Uterus (tissue), 4 donors: Measurements from ENCODE around the gene TLCD3B. TPM values are rescaled to one million over a fixed set of nuclear protein-coding genes. Genes with fewer than 3 reads are reported as not detected.

Experiments used
- DNase-seq, 2 donors: peaks; one replicate each; pipeline ENCODE4 v3.0.0-alpha.2; 2019 to 2020
- H3K27ac ChIP-seq, 2 donors: fragments of 200-600 bp; sonication (generic); 1 replicate in 1 of 2; 2 replicates in 1 of 2; pipeline ENCODE4 v1.5.1; 2016 to 2018
- H3K27me3 ChIP-seq, 2 donors: fragments of 200-600 bp; sonication (generic); one replicate each; pipeline ENCODE4 v1.5.1; 2018 to 2019; ENCODE audit warnings: control low read depth in 1 of 2
- H3K36me3 ChIP-seq, 2 donors: fragments of 200-600 bp; sonication (generic); one replicate each; pipeline ENCODE4 v1.5.1; 2019; ENCODE audit warnings: control low read depth in 1 of 2
- H3K4me1 ChIP-seq, 2 donors: fragments of 200-600 bp; sonication (generic); one replicate each; pipeline ENCODE4 v1.5.1; 2018 to 2019; ENCODE audit warnings: control low read depth in 1 of 2
- H3K4me3 ChIP-seq, 2 donors: fragments of 200-600 bp; sonication (generic); 1 replicate in 1 of 2; 2 replicates in 1 of 2; pipeline ENCODE4 v1.5.1; 2018 to 2019; ENCODE audit warnings: mild to moderate bottlenecking in 1 of 2
- H3K9me3 ChIP-seq, 2 donors: fragments of 200-600 bp; sonication (generic); one replicate each; pipeline ENCODE4 v1.5.1; 2019; ENCODE audit warnings: control low read depth in 1 of 2
- CTCF ChIP-seq, 4 experiments: fragments of 200-600 bp in 2 of 4; fragments of 450-650 bp in 2 of 4; sonication (generic) in 2 of 4; IDR thresholded peaks; one replicate each; pipeline ENCODE4 v1.5.1; 2016 to 2019; ENCODE audit warnings: antibody characterized with exemption in 4 of 4, mild to moderate bottlenecking in 2 of 4, moderate library complexity in 1 of 4
- POLR2A ChIP-seq, 2 donors: fragments of 450-650 bp; IDR thresholded peaks; one replicate each; pipeline ENCODE4 v1.6.1; 2016; ENCODE audit warnings: antibody characterized with exemption in 2 of 2, mild to moderate bottlenecking in 1 of 2, moderate library complexity in 1 of 2
- intact Hi-C: fragments of 100-400 bp; cut with DNase I; formaldehyde crosslinking; loops from one replicate; pipeline ENCODE4 v1.15.1; 2023; ENCODE audit warnings: low total_unique reads
- total RNA-seq, 4 donors: library from RNA; depleted of rRNA in 3 of 4; stranded (reverse); fragments of >200 nt in 3 of 4; gene quantifications; one replicate each; pipeline versions ENCODE4 v1.1.0 to v1.2.4, GENCODE V29; 2014 to 2023
- donor health status: DM: yes; HTN: yes; CAD: no.

Gene TLCD3B
- total RNA-seq, 4 donors from 2014 or later = 0.62 TPM; not detected in 3

- H3K4me3 ChIP-seq = no peak overlapping the region
These were observed 19.2 kb downstream of the TLCD3B start for GRCh38 chr16:30011714-30012504.

GRCh38 chr16:30010844-30011713, 20.0 kb downstream of the TLCD3B start, which contains the start of gene DOC2A:
DOC2A (minus strand) TSS chr16:30011027; CDS start chr16:30010222, 805 bp downstream.
- intact Hi-C loops = no loop called here
- DNase-seq = no peak
- Histone ChIP-seq H3K27me3 (peaks cover 13 to 24% of the 10 kb centered on the region in 2 donors), H3K27ac (no peak within 1 kb of the TSS), H3K9me3 (no peaks in the 10 kb centered on the region), H3K4me1 (peaks cover 0 to 17% of the 10 kb centered on the region in 2 donors), H3K36me3 (no peaks in the 10 kb centered on the region), H3K4me3 (peak within 1 kb of the TSS in 1 of 2 donors; percentile 31)
- TF ChIP-seq POLR2A (IDR thresholded peaks at IDR 0.05) (no peak), CTCF (IDR thresholded peaks at IDR 0.05) (no peak)

More at GRCh38 chr16:30011714-30012504, 19.2 kb downstream of the TLCD3B start:
- Histone ChIP-seq H3K36me3 (no peaks in the 10 kb centered on the region), H3K4me1 (peaks cover 0 to 17% of the 10 kb centered on the region in 2 donors), H3K27ac (no peak overlapping the region), H3K9me3 (no peaks in the 10 kb centered on the region), H3K27me3 (peaks cover 13 to 24% of the 10 kb centered on the region in 2 donors)
- intact Hi-C loops = no loop called here
- no peak for DNase-seq
- TF ChIP-seq CTCF (IDR thresholded peaks at IDR 0.05) (no peak), POLR2A (IDR thresholded peaks at IDR 0.05) (no peak)

- H3K27ac ChIP-seq = no peak overlapping the region
- no peak for DNase-seq
- H3K27me3 ChIP-seq = peaks cover 13 to 24% of the 10 kb centered on the region in 2 donors
- H3K4me3 ChIP-seq = peak overlapping the region in 1 of 2 donors; percentile 31
- intact Hi-C loops = no loop called here
- no peak for TF ChIP-seq CTCF (IDR thresholded peaks at IDR 0.05)
- no peak for TF ChIP-seq POLR2A (IDR thresholded peaks at IDR 0.05)
- no peaks in the 10 kb centered on the region for H3K9me3 ChIP-seq
- peaks cover 0 to 17% of the 10 kb centered on the region in 2 donors for H3K4me1 ChIP-seq
- no peaks in the 10 kb centered on the region for H3K36me3 ChIP-seq
These were observed 20.9 kb downstream of the TLCD3B start for GRCh38 chr16:30009990-30010843.

GRCh38 chr16:30009085-30009862, 21.8 kb downstream of the TLCD3B start:
- no peak for TF ChIP-seq POLR2A (IDR thresholded peaks at IDR 0.05)
- no peak for TF ChIP-seq CTCF (IDR thresholded peaks at IDR 0.05)
- no peak overlapping the region for H3K27ac ChIP-seq
- intact Hi-C loops = no loop called here
- H3K27me3 ChIP-seq = peaks cover 13 to 24% of the 10 kb centered on the region in 2 donors
- no peaks in the 10 kb centered on the region for H3K36me3 ChIP-seq
- H3K4me1 ChIP-seq = peaks cover 0 to 17% of the 10 kb centered on the region in 2 donors
- no peak overlapping the region for H3K4me3 ChIP-seq
- DNase-seq = no peak
- H3K9me3 ChIP-seq = no peaks in the 10 kb centered on the region
